NCI-H774 (cell line): Measurements from ENCODE around the gene IRS1.
"Not testable (repeated sequence)": the region's sequence is repeated elsewhere in the genome, so short reads cannot be mapped to it uniquely, and the experiment has no call there.

ENCODE experiments used
- DNase-seq: peaks from one replicate; lab custom pipeline; 2025; lab: John Stamatoyannopoulos, UW

The IRS1 gene, protein sequence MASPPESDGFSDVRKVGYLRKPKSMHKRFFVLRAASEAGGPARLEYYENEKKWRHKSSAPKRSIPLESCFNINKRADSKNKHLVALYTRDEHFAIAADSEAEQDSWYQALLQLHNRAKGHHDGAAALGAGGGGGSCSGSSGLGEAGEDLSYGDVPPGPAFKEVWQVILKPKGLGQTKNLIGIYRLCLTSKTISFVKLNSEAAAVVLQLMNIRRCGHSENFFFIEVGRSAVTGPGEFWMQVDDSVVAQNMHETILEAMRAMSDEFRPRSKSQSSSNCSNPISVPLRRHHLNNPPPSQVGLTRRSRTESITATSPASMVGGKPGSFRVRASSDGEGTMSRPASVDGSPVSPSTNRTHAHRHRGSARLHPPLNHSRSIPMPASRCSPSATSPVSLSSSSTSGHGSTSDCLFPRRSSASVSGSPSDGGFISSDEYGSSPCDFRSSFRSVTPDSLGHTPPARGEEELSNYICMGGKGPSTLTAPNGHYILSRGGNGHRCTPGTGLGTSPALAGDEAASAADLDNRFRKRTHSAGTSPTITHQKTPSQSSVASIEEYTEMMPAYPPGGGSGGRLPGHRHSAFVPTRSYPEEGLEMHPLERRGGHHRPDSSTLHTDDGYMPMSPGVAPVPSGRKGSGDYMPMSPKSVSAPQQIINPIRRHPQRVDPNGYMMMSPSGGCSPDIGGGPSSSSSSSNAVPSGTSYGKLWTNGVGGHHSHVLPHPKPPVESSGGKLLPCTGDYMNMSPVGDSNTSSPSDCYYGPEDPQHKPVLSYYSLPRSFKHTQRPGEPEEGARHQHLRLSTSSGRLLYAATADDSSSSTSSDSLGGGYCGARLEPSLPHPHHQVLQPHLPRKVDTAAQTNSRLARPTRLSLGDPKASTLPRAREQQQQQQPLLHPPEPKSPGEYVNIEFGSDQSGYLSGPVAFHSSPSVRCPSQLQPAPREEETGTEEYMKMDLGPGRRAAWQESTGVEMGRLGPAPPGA (N-terminal part only)

DNA sequence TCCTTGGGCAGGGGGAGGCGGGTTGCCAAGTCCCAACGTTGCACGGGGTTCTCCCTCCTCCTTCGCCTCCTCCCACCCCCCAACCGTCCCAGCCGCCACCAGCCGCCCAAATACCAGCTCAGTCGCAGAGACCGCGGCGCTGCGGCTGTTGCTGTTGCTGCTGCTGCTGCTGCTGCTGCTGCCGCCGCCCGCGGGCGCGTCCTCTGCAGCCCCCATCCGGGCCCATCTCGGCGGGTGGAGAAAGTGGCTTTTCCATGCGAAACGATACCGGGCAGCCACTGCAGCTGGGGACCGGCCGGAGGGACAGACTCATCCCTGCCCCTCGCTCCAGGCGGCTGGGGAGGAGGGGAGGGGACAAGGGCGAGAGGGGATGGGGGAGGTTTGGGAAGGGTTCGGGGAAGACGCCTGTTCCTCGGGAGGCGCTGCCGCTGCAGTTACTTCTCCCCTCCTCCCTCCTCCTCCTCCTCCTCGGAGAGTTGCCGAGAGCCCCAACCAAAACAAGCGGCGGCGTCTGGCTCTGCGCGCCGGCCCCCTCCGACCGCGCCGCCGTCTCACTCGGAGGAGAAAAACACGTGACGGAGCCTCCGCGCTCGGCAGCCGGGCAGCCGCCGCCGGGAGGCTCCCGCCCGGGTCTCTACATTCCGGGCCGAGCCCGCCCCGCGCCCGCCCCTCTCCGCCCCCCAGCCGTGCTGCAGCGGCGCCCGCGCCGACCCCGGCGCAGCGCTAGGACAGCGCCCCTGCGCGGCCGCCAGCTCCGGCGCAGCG is at the start of gene IRS1:
Gene IRS1 (minus strand): TSS at position 610 of the 765 bp plus-strand sequence. CDS start 1,082 bp downstream, outside the sequence.
- peak; percentile 66 for DNase-seq

DNA sequence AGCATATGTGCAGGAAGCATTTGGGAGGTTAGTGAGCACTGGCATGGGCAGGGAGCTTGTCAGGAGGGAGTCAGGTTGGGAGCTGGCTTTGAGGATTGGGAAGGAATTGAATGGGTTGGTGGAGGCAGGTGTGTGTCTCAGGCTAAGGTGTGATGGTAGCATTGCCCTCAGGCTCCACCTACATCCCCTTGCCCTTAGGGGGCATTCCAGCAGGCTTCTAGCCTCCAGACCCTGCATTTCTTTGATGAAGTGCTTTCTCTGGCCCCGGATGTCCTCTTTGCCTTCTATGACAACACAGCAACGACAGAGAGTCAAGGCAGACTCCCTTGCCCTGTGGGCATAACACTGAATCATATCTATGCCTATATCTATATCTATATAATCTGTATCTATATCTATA is 49.7 kb upstream of the IRS1 start:
- DNase-seq: no peak

DNA sequence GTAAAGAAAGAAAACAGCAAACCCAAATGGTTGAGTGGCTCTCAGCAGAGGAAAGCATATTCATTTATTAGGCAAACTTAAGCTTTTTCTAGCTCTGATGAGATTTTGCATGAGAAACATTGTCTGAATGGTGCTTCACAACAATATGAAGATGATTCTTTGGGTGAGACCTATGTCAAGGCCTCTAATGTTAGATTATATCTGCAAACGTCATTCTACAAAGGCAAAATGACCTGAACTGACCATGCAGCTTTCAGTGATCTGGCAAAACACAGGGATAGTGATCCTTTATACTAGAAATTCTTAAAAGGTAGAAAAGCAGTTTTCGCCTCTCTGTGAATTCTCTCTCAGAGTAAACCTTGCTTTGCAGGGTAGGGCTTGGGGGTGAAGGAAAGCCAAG is 47.9 kb upstream of the IRS1 start:
- DNase-seq: no peak

DNA sequence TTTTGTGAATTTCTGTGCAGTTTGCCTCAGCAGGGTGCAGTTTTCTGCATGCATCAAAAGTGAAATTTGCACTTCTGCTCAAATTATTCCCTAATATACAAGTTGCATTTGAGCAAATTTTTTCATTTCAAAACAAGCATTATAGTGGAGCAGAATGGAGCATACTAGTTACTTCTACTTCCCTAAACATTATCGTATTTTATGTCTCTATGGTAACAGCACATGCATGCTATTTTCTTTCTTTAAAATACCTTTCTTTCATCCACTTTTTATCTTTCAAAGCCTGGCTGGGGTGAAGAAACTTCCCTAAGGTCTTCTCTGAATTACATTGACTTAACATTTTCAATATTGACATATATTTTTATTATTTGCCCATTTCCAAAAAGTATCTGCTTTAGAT is 47.5 kb upstream of the IRS1 start:
- no peak for DNase-seq

DNA sequence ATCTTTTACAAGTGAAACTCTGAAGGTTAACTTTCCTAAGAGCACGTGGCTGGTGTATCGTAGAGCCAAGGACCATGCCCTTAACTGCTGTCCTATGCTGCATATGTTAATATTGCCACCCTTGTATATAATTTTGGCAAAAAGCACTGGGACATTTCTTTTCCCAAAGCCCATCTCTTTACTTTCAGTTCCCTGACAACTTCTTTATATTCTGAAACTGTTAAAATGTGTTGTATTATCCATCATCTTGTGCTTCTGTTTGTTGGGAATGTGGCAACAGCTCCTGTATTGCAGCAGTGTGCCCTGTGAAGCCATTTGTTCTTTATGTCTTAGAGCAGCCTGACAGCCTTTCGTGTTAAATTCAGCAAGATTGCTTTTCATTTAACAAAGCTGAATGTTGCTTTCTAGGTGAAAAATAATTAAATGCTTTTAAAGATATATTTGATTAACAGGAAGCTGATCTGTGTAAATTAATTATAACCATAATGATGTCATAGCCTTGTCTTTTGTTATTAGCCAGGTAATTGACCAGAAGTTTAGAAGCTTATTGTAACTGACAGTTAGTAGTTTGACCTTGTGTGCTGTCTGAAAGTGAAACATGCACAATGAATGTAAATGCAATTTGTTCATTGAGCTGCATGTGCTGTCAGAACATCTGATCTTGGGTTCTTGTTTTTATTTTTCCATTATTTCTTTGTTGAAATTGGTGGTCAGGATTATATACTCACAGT is 45.9 kb upstream of the IRS1 start:
- no peak for DNase-seq

DNA sequence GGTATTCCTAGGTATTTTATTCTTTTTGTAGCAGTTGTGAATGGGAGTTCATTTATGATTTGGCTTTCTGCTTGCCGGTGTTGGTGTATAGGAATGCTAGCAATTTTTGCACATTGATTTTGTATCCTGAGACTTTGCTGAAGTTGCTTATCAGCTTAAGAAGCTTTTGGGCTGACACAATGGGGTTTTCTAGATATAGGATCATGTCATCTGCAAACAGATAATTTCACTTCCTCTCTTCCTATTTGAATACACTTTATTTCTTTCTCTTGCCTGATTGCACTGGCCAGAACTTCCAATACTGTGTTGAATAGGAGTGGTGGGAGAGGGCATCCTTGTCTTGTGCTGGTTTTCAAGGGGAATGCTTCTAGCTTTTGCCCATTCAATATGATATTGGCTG is 43.4 kb upstream of the IRS1 start:
- not testable (repeated sequence) for DNase-seq

DNA sequence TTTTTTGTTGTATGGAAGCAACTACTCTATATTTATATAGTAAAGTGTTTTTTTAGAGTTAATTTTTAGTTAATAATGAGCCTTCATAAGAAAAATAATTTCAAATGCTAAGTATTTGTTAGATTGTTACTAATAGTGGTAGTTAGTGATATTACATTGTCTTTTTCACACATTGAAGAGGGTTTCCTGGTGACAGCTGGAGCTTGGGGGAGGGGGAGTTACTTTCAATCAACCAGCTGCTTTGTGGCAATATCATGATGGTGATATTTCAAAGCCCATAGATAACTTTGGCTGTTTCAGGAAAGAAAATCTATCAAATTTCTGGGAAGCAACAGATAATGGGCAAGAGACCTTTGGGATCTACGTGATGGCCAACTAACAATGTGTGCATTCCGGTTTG is 40.3 kb upstream of the IRS1 start:
- no peak for DNase-seq

DNA sequence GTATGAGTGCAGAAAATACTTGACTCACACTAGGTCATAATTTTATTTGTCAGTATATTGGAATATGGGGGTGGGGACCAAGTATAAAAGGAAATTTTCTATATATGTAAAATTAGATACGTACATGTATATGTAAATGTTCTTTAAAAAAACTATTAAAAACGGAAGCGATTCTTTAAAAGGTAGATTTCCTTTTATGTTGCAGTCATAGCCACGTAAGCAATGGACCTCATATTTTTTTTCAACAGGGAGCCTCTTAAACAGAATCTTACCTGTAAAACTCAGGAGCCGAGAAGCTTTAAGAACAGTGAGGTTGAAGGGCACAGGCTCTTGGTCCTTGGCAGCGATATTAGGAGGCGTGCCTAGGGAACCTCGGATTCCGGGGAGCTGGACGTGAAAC is 39.5 kb upstream of the IRS1 start:
- DNase-seq: no peak

DNA sequence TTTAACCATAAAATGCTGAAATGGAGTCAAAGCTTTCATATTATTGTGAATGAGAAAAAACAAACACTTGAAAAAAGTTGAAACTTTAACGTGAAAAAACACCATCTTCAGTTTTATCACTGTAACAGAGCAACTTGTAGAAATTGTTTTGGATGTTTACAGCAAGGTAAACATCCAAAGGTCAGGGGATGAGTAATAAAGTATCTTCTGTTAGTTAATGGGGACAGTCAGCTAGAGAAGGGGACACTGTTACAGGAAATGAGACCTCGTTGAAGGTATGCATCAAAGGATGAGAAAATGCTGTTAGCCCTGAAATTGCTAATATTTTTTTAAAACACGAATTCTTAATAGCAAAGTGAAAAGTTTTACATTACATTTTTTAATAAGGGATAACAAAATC is 39.1 kb upstream of the IRS1 start:
- DNase-seq: no peak

DNA sequence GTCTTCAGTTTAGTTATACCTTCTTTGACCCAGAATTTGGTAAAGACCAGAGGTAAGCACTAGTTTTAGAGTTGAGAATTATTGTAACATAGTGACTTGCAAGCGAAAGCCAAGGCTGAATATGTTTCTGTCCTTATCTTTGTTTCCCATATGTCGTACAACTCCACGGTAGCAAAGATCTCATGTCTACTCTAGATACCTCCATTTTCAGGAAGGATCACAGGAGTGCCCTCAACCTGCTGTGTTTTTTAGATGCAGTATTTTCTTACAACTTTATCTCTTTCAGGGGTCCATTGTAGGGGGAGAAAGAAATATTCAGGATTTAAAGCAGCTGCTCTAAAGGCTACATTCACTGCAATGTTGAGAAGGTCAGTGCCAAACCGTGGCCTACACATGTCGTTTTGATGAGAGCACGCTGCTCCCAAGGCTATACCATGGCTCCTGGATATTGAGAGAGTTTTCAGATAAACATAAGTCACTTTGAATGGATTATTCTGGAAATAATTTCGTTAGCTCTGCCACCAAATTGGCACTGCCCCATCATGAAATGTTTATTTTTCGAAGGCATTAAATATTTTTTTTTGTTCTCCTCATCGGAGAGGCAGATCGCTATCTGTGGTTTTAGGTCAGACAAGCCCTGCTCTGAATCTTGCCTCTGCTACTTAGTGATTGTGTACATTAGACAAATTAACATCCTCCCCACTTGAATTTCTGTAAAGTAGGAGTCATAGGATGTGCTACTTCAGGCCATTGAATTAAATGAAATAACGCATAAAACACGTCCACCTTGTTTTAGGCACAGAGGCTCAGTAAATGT is 38.4 kb upstream of the IRS1 start:
- no peak for DNase-seq

DNA sequence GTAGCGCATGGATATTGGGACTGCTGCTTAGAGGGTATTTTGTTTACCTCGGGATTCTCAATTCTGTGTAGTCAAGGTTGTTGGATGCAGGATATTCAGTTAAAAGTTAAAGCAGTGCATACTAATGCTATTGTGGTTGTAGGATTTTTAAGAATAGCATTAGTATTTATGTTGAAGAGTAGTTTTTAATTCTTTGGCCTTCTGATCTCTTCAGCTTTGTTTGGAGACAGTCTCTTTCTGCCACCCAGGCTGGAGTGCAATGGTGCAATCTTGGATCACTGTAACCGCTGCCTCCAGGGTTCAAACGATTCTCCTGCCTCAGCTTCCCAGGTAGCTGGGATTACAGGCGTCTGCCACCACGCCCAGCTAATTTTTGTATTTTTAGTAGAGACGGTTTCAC is 37.7 kb upstream of the IRS1 start:
- no peak for DNase-seq

DNA sequence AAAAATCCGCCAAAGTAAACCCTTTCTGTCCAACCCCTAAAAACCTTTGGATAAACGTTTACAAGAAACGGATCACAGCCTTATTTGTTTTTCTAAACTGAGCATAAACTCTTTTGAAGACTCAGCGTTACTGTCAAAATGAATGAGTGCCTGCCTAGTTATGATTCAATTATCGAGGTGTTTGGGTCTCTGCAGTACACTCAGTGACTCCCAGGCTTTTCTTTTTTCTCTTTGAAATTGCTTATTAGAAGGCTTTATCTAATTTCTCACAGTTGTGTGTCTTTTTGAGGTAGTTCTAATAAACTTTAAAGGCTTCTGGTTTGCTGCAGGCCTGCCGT is 36.9 kb upstream of the IRS1 start:
- DNase-seq: no peak

DNA sequence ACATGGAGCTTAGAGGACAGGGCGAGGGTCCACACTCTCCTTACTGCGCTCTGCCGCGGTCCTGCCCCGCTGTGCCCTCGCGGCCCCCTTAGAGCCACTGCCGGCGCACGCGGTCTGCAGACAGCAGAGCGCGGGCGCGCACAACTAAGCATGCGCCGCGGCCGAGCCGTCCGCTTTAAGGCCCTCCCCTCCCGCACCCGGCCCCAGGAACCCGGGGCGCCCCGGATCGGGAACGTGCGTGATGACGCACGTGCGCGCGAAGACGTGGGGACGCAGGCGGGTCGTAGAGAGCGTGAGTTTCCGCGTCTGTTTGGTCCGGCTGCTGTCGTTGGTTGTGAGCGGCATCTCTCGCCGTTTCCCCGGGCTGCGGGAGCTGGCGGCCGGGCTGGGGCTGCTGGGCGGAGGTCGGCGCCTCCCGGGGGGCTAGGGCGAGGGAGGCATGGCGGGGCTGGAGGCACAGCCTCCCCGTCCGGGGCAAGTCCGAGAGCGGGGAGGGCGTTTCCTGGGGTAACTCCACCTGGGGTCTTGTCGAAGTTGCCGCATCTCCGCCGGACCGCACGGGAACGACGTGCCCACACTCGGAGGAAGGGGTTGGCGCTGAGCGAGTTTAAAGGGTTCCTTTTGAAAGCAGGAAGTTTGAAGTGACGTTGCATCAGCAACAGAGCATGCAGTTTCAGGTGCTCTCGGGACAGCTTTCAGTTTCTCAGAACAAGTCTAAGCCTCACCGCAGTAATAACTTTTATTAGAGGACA is 36.4 kb upstream of the IRS1 start, which contains the start of gene RHBDD1:
Gene RHBDD1 (plus strand): TSS at position 259 of the 752 bp plus-strand sequence. CDS start 28,640 bp downstream, outside the sequence.
- peak; percentile 89 for DNase-seq

DNA sequence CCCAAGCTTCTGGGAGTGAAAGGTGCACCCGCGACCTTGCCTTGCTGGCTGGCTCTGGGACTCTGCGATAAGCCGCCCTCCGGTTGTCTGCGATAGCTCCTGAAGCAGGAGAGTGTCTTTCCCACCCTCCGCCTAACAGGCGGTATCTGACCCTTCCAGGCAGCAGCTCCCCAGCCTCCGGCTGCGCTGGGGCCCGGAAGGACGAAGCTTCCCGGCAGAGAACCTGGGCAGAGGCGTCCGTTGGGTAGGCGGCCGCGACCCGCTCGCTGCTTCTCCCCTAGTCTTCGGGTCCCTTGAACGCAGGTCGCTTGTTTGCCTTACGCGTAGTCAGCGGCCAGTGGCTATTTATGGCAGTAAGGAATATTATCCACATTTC is 35.8 kb upstream of the IRS1 start:
- no peak for DNase-seq

DNA sequence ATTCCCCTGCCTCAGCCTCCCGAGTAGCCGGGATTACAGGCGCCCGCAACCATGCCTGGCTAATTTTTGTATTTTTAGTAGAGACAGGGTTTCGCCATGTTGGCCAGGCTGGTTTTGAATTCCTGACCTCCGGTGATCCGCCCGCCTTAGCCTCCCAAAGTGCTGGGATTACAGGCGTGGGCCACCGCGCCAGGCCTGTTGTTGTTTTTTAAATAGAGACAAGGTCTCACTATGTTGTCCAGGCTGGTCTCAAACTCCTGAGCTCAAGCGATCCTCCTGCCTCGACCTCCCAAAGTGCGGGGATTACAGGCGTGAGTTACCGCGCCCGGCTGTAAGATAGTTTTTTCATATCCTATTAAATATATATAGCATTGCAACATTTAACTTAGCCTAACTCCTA is 35.3 kb upstream of the IRS1 start:
- not testable (repeated sequence) for DNase-seq

DNA sequence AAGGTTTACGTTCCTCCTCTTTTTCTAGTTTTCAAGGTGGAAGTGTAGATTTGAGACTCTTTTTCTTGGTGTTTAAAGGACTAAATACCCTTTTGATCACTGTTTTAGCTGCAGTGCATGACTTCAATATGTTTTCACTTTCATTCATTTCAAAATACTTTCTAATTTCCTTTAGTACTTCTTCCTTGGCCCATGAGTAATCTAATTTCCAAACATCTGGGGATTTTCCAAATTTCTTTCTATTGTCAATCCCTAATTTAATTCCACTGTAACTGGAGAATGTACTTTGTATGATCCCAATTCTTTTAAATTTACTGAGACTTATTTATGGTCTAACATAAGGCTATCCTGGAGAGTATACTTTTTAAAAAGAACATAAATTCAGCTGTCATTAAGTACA is 32.4 kb upstream of the IRS1 start:
- DNase-seq: no peak

DNA sequence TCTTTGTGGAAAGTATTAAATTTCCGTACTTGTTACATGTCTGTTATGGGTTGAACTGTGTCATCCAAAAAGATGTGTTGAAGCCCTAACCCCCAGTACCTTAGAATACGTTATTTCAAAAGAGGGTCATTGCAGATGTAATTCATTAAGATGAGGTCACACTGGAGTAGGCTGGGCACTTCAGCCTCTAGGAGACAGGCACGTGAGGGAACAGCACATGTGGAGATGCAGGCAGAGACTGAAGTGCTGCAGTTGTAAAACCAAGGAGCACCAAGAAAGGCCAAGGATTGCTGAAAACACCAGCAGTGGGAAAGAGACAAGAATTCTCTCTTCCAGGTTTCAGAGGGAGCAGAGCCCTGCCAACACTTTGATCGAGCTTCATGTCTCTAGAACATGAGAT is 31.6 kb upstream of the IRS1 start:
- DNase-seq: no peak

DNA sequence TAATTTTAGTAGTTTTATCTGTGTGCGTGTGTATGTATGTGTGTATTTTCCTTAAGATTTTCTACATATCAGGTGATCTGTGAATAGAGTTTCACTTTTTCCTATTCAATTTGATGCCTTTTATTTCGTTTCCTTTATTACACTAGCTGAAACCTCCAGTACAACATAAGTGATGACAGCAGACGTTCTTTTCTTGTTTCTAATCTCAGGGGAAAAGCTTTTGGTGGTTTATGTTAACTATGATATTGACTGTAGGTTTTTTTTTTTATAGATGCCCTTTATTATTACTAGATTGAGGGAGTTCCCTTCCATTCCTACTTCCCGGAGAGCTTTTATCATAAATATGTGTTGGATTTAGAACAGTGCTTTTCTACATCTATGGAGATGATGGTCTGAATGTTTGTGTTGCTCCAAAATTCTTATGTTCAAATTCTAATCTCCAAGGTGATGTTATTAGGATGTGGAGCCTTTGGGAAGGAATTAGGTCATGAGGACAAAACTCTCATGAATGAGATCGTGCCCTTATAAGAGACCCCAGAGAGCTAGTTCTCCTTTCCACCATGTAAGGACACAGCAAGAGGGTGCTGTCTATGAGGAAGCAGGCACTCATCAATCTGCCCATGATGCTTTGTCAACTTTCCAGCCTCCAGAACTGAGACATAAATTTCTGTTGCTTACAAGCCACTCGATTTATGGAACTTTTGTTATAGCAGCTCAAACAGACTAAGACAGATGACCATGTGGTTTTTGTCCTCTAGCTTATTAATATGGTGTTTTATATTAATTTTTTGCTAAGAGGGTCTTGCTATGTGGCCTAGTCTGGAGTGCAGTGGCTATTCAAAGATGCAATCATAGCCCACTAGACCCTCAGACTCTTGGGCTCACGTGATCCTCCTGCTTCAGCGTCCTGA is 30.4 kb upstream of the IRS1 start:
- DNase-seq: no peak

DNA sequence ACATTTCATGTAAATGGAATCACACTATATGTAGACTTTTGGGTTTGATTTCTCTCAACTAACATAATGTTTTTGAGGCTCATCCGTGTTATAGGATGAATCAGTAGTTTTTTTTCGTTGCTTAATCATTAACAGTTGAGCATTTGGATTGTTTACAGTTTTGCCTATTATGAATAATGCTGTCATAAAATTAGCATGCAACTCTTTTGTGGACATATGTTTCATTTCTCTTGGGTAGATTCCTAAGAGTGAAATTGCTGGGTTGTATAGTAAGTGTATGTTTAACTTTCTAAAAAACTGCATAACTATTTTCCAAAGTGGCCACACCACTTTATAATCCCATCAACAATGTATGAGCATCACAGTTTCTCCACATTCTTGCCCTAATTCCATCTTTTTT is 28.6 kb upstream of the IRS1 start:
- no peak for DNase-seq
